Peyer's patch (tissue), 4 donors: ENCODE results near the gene NGEF. TPM values are rescaled to one million over a fixed set of nuclear protein-coding genes. Genes with fewer than 3 reads are reported as not detected.

Source experiments
- DNase-seq, 3 donors: peaks; one replicate each; pipeline ENCODE4 v3.0.0-alpha.2; 2017 to 2019
- H3K27ac ChIP-seq, 4 donors: fragments of 200-600 bp; sonication (generic); one replicate each; pipeline ENCODE4 v1.5.1; 2016 to 2019
- H3K27me3 ChIP-seq, 2 donors: fragments of 200-600 bp; sonication (generic); one replicate each; pipeline ENCODE4 v1.5.1; 2019
- H3K36me3 ChIP-seq, 3 donors: fragments of 200-600 bp; sonication (generic); one replicate each; pipeline ENCODE4 v1.5.1; 2016 to 2019
- H3K4me1 ChIP-seq, 4 donors: fragments of 200-600 bp; sonication (generic); one replicate each; pipeline ENCODE4 v1.5.1; 2016 to 2019
- H3K4me3 ChIP-seq, 4 donors: fragments of 200-600 bp; sonication (generic); 1 replicate in 3 of 4; 2 replicates in 1 of 4; pipeline ENCODE4 v1.5.1; 2016 to 2019; ENCODE audit warnings: mild to moderate bottlenecking in 1 of 4
- H3K9me3 ChIP-seq, 4 donors: fragments of 200-600 bp; sonication (generic); one replicate each; pipeline ENCODE4 v1.5.1; 2016 to 2019; ENCODE audit warnings: mild to moderate bottlenecking in 1 of 4
- POLR2A ChIP-seq, 2 donors: fragments of 450-650 bp; IDR thresholded peaks; one replicate each; pipeline ENCODE4 v1.5.1; 2017; ENCODE audit warnings: antibody characterized with exemption in 2 of 2, mild to moderate bottlenecking in 2 of 2, moderate library complexity in 2 of 2
- total RNA-seq, 4 donors: library from RNA; depleted of rRNA; stranded (reverse); fragments of >200 nt; gene quantifications; one replicate each; pipeline ENCODE4 v1.1.0, GENCODE V29; 2016
- TF ChIP-seq, protein P1 (sequence below), 6 experiments: fragments of 450-650 bp in 4 of 6; fragments of 200-600 bp in 2 of 6; sonication (generic) in 1 of 6; IDR thresholded peaks; one replicate each; pipeline ENCODE4 v1.5.1; 2017 to 2019; ENCODE audit warnings: antibody characterized with exemption in 6 of 6, mild to moderate bottlenecking in 3 of 6, moderate library complexity in 1 of 6

Gene NGEF
- total RNA-seq, 4 donors from 2014 or later, result 54.5 to 116 (median 98.1) TPM

DNA sequence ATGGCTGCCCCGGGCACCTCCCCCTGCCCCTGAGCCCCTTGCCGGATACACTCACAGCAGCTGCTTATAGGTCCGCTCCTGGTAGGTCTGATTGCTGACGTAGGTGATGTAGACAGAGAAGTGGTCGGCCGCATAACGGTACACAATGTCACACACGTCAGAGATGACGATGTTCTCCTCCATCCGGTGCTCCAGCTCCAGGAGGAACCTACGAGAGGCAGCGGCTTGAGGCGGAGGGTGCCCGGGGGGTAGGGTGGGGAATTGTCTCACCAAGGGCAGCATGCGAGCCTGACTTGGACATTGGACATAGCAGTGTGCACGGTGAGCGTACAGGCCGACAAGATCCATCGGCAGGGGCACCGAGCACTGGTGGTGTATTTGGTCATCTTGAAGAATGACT lies 120.2 kb downstream of the NGEF start:
- peak in 2 of 3 donors; percentile 24 to 27 for DNase-seq
- no peaks in the 10 kb centered on the region for H3K27me3 ChIP-seq
- TF ChIP-seq, protein P1, sequence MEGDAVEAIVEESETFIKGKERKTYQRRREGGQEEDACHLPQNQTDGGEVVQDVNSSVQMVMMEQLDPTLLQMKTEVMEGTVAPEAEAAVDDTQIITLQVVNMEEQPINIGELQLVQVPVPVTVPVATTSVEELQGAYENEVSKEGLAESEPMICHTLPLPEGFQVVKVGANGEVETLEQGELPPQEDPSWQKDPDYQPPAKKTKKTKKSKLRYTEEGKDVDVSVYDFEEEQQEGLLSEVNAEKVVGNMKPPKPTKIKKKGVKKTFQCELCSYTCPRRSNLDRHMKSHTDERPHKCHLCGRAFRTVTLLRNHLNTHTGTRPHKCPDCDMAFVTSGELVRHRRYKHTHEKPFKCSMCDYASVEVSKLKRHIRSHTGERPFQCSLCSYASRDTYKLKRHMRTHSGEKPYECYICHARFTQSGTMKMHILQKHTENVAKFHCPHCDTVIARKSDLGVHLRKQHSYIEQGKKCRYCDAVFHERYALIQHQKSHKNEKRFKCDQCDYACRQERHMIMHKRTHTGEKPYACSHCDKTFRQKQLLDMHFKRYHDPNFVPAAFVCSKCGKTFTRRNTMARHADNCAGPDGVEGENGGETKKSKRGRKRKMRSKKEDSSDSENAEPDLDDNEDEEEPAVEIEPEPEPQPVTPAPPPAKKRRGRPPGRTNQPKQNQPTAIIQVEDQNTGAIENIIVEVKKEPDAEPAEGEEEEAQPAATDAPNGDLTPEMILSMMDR (IDR thresholded peaks at IDR 0.05), result no peak
- no peak for TF ChIP-seq POLR2A (IDR thresholded peaks at IDR 0.05)
- H3K4me3 ChIP-seq, result no peak overlapping the region
- H3K27ac ChIP-seq, result no peak overlapping the region
- peaks cover 0 to 26% (median 0%) of the 10 kb centered on the region in 3 donors for H3K36me3 ChIP-seq
- no peaks in the 10 kb centered on the region for H3K4me1 ChIP-seq
- H3K9me3 ChIP-seq, result no peaks in the 10 kb centered on the region

DNA sequence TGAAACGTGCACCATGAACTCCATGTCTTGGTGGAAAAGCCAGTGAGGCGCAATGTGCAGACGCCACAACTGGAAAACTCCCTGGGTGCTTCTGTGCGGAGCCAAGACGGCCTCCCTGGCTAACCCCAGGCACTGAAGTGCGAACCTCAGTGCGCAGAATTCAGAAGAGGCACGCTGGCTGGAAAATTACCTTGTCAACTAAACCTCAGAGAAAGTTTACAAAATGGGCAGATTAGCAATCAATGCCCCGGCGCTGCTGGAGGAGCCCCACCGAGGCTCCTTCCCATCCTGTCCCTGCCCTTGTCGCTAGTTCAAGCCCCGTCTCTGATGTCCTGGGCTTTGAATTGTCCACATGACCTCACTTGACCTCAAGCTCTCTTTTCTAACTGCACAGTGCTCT lies 120.8 kb downstream of the NGEF start:
- peaks cover 0 to 28% (median 0%) of the 10 kb centered on the region in 3 donors for H3K36me3 ChIP-seq
- no peaks in the 10 kb centered on the region for H3K4me1 ChIP-seq
- H3K4me3 ChIP-seq, result no peak overlapping the region
- H3K27ac ChIP-seq, result no peak overlapping the region
- DNase-seq, result peak in 1 of 3 donors; percentile 26
- TF ChIP-seq POLR2A (IDR thresholded peaks at IDR 0.05), result no peak
- TF ChIP-seq, protein P1 (IDR thresholded peaks at IDR 0.05), result no peak
- no peaks in the 10 kb centered on the region for H3K9me3 ChIP-seq
- no peaks in the 10 kb centered on the region for H3K27me3 ChIP-seq

DNA sequence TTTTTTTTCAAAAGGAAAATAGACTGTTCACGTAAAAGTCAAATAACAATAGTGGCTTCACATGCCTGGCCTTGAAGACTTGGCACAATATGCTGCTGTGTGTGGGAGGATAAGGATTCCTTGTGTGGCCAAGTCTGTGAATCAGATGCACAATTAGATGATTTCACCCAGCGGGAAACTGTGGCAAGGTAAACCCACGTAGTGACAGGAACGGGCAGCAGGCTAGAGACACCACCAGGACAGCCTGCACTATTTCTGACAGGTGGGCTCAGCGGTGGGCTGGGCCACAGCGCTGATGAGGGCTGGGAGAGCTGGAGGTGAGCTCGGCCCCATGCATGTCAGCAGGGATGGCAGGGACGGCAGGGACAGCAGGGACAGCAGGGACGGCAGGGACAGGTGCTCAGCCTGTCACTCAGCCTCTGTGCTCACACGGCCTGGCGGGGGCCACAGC lies 121.4 kb downstream of the NGEF start:
- peaks cover 0 to 33% (median 0%) of the 10 kb centered on the region in 3 donors for H3K36me3 ChIP-seq
- H3K4me3 ChIP-seq, result no peak overlapping the region
- no peak for TF ChIP-seq POLR2A (IDR thresholded peaks at IDR 0.05)
- TF ChIP-seq, protein P1 (IDR thresholded peaks at IDR 0.05), result no peak
- no peaks in the 10 kb centered on the region for H3K9me3 ChIP-seq
- peak in 1 of 3 donors; percentile 23 for DNase-seq
- no peak overlapping the region for H3K27ac ChIP-seq
- H3K27me3 ChIP-seq, result no peaks in the 10 kb centered on the region
- H3K4me1 ChIP-seq, result no peaks in the 10 kb centered on the region

DNA sequence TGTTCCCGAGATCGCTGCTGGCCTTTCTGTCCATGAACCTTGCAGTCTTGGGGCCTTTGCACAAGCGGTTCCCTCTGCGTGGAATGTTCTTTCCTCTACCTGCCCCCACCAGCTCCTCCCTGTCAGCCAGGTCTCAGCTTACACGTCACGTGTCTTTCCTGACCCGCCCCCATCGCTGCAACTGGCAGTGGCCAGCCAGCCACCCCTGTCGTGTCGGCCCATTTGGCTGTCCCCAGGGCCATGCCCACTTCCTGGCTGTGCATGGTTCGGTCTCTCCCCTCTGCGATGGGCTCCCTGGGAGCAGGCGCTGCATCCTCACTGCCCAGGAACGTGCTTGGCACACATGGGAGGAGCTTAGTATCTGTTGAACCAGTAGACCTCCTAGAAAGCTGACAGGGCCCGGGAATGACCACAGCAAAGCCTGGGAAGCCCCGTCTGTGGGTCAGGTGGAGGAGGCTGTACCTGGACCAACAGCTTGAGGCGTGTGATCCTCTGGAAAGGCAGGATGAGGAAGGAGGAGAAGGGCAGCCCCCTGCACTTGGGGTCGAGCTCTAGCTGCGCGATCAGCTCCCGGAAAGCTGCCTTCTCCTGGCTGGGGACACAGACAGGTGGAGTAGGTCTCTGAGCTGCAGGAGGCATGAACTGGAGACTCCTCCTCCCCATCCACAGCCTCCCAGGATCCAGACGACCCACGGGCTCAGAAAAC lies 122.0 kb downstream of the NGEF start:
- Histone ChIP-seq H3K4me3 (no peak overlapping the region), H3K27me3 (no peaks in the 10 kb centered on the region), H3K4me1 (no peaks in the 10 kb centered on the region), H3K27ac (no peak overlapping the region), H3K36me3 (peaks cover 0 to 35% (median 0%) of the 10 kb centered on the region in 3 donors), H3K9me3 (no peaks in the 10 kb centered on the region)
- TF ChIP-seq, protein P1 (IDR thresholded peaks at IDR 0.05), result no peak
- TF ChIP-seq POLR2A (IDR thresholded peaks at IDR 0.05), result no peak
- peak in 2 of 3 donors; percentile 30 to 39 for DNase-seq

DNA sequence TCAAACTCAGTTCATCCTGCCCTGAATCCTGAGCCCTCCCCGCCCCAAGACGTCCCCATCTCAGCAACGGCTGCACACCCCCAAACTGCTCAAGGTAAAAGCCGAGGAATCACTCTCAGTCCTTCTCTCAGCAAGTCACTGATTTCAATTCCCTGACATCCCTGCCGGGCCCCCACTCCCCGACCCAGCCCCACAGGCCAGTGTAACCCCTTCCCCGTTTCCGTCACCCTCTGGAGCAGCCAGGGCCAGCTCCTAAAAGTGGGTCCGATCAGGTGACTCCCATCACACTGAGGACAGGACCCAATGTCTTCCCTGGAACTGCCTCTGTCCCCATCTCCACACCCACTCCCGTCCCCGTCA lies 122.5 kb downstream of the NGEF start:
- TF ChIP-seq POLR2A (IDR thresholded peaks at IDR 0.05), result no peak
- TF ChIP-seq, protein P1 (IDR thresholded peaks at IDR 0.05), result no peak
- peak in 1 of 3 donors; percentile 11 for DNase-seq
- H3K4me3 ChIP-seq, result no peak overlapping the region
- H3K36me3 ChIP-seq, result peaks cover 0 to 35% (median 0%) of the 10 kb centered on the region in 3 donors
- no peak overlapping the region for H3K27ac ChIP-seq
- no peaks in the 10 kb centered on the region for H3K27me3 ChIP-seq
- H3K9me3 ChIP-seq, result no peaks in the 10 kb centered on the region
- H3K4me1 ChIP-seq, result no peaks in the 10 kb centered on the region
